Psoas muscle (tissue), 8 donors: ENCODE measurements around the gene CRKL. TPM values are rescaled to one million over a fixed set of nuclear protein-coding genes. Genes with fewer than 3 reads are reported as not detected.
A peak's percentile ranks its signal among the peaks of the same experiment; 100 is the strongest.
"Not testable (repeated sequence)": the region's sequence is repeated elsewhere in the genome, so short reads cannot be mapped to it uniquely, and the experiment has no call there.

Experiments
- ATAC-seq, 4 donors: fragments of 200-7000 bp; cut with Tn5 transposase; one replicate each; pipeline ENCODE4 v1.9.1; 2020; ENCODE audit warnings: moderate library complexity in 3 of 4, mild to moderate bottlenecking in 2 of 4
- DNase-seq, 2 donors: peaks; one replicate each; pipeline ENCODE4 v3.0.0-alpha.2; 2020
- H3K27ac ChIP-seq: fragments of 200-600 bp; one replicate; pipeline ENCODE4 v1.8.0; 2022
- H3K27me3 ChIP-seq, 3 donors: fragments of 200-600 bp in 1 of 3; one replicate each; pipeline versions ENCODE4 v1.6.1 to v1.8.0; 2013 to 2022; ENCODE audit warnings: low read length in 2 of 3, mild to moderate bottlenecking in 2 of 3, moderate library complexity in 1 of 3; ENCODE audit not compliant: insufficient read depth in 3 of 3
- H3K36me3 ChIP-seq, 2 donors: fragments of 200-600 bp in 1 of 2; one replicate each; pipeline versions ENCODE4 v1.6.1 to v1.8.0; 2013 to 2022; ENCODE audit warnings: low read depth in 1 of 2, mild to moderate bottlenecking in 1 of 2, moderate library complexity in 1 of 2; ENCODE audit not compliant: insufficient read depth in 1 of 2
- H3K4me1 ChIP-seq: fragments of 200-600 bp; one replicate; pipeline ENCODE4 v1.8.0; 2022
- H3K4me3 ChIP-seq: fragments of 200-600 bp; one replicate; pipeline ENCODE4 v1.8.0; 2022; ENCODE audit warnings: mild to moderate bottlenecking
- H3K9me3 ChIP-seq: fragments of 200-600 bp; one replicate; pipeline ENCODE4 v1.8.0; 2022
- CTCF ChIP-seq: fragments of 200-600 bp; IDR thresholded peaks from one replicate; pipeline ENCODE4 v1.8.0; 2022; ENCODE audit warnings: antibody characterized with exemption
- WGBS, 3 donors: extraction: QIAGEN DNeasy Blood & Tissue Kit; methylation state at CpG; one replicate each; pipeline versions ENCODE4 v1.1.6 to v1.1.7; 2013; 5-methylcytosine and 5-hydroxymethylcytosine counted together
- intact Hi-C, 2 donors: fragments of 100-400 bp; cut with DNase I; formaldehyde crosslinking; loops; one replicate each; pipeline versions ENCODE4 v1.11.0 to v1.14.2; 2022
- polyA plus RNA-seq, 3 donors: library from polyadenylated mRNA; stranded (reverse); fragments of 200-250 nt; gene quantifications; one replicate each; pipeline ENCODE4 v1.2.3, GENCODE V29; 2013
- total RNA-seq, 4 donors: library from RNA; stranded (reverse); fragmentation: NEBNext Ultra II Directional in 2 of 4; extraction: Animal tissue kit (Norgen Biotek cat#: 25700) in 2 of 4; gene quantifications; one replicate each; pipeline versions ENCODE4 v1.2.1 to v1.2.4, GENCODE V29; 2021 to 2023
- donor health status: healthy with polysubstance abuse.
- donor health status: DM: no; HTN: no; CAD: no; lungs with moderate emphysema.
- donor health status: Bipolar disorder and iron deficiency.
- donor health status: healthy.
- donor health status: DM: yes; HTN: yes; CAD: no.
- donor health status: DM: no; HTN: no; CAD: no.
- donor health status: DM: no; HTN: no; CAD: no.
- donor health status: DM: yes; HTN: yes; CAD: no.

The CRKL gene
- total and polyA plus RNA-seq, 7 donors: 29.7 to 94.7 (median 68.9) TPM

- TF ChIP-seq CTCF: no peak
- Histone ChIP-seq H3K36me3 (peaks cover 0 to 30% of the 10 kb centered on the region in 2 donors), H3K9me3 (no peaks in the 10 kb centered on the region), H3K27ac (no peak overlapping the region), H3K4me1 (peaks cover 41% of the 10 kb centered on the region), H3K4me3 (peak overlapping the region; percentile 5), H3K27me3 (no peaks in the 10 kb centered on the region)
- ATAC-seq (peak; percentile 19 to 57 (median 31)), DNase-seq (no peak)
- intact Hi-C loops: loop anchor here in 1 of 2 donors (5.0 kb wide), 1 partner anchor 50 kb away; no protein-coding TSS in a partner anchor
- 71 to 75% (median 73%) methylated on average over 12 of the region's 12 CpGs for WGBS, 3 donors
Measured at GRCh38 chr22:20937031-20937793, 20.0 kb downstream of the CRKL start.

GRCh38 chr22:20937794-20938671 lies 20.8 kb downstream of the CRKL start:
- intact Hi-C loops: loop anchor here in 1 of 2 donors (5.0 kb wide), 1 partner anchor 49 kb away; no protein-coding TSS in a partner anchor
- Histone ChIP-seq H3K27ac (no peak overlapping the region), H3K27me3 (no peaks in the 10 kb centered on the region), H3K36me3 (peaks cover 0 to 30% of the 10 kb centered on the region in 2 donors), H3K4me3 (peak overlapping the region; percentile 5), H3K4me1 (peaks cover 41% of the 10 kb centered on the region), H3K9me3 (no peaks in the 10 kb centered on the region)
- ATAC-seq (peak in 1 of 4 donors; percentile 18), DNase-seq (no peak)
- WGBS, 3 donors: 67 to 79% (median 69%) methylated on average over 8 of the region's 8 CpGs
- TF ChIP-seq CTCF: no peak

GRCh38 chr22:20939457-20940185 lies 22.4 kb downstream of the CRKL start:
- H3K27ac ChIP-seq: peak overlapping the region; percentile 4
- intact Hi-C loops: loop anchor here (5.0 to 10.0 kb wide), 2 partner anchors 48 to 75 kb away; no protein-coding TSS in a partner anchor
- peak in 1 of 4 donors; percentile 31 for ATAC-seq
- 86 to 94% (median 93%) methylated on average over 13 to 14 of the region's 14 CpGs for WGBS, 3 donors
- H3K27me3 ChIP-seq, H3K4me3 ChIP-seq, DNase-seq, H3K9me3 ChIP-seq: not testable (repeated sequence)
- H3K36me3 ChIP-seq: peaks cover 0 to 20% of the 10 kb centered on the region in 2 donors
- peaks cover 41% of the 10 kb centered on the region for H3K4me1 ChIP-seq

GRCh38 chr22:20940186-20940651 lies 23.0 kb downstream of the CRKL start:
- TF ChIP-seq CTCF: no peak
- peak in 2 of 4 donors; percentile 34 to 58 for ATAC-seq
- H3K4me3 ChIP-seq: no peak overlapping the region

More at GRCh38 chr22:20940186-20940651, 23.0 kb downstream of the CRKL start:
- WGBS, 3 donors: 35 to 54% (median 41%) methylated on average over 3 of the region's 3 CpGs
- Histone ChIP-seq H3K4me1 (peaks cover 44% of the 10 kb centered on the region), H3K9me3 (no peaks in the 10 kb centered on the region), H3K27me3 (no peaks in the 10 kb centered on the region), H3K27ac (peak overlapping the region; percentile 4), H3K36me3 (peaks cover 0 to 14% of the 10 kb centered on the region in 2 donors)
- DNase-seq: no peak
- intact Hi-C loops: loop anchor here in 1 of 2 donors (10.0 kb wide), 1 partner anchor 75 kb away; no protein-coding TSS in a partner anchor
